Spleen (tissue), 11 donors: ENCODE results near the gene SERPINA7. TPM values are rescaled to one million over a fixed set of nuclear protein-coding genes. Genes with fewer than 3 reads are reported as not detected.

ENCODE experiments used
- DNase-seq: peaks from one replicate; pipeline ENCODE4 v3.0.0-alpha.2; 2020
- H3K27ac ChIP-seq, 8 donors: fragments of 200-600 bp; sonication (generic) in 7 of 8; 1 replicate in 4 of 8; 2 replicates in 4 of 8; pipeline versions ENCODE4 v1.5.0 to v1.8.0; 2016 to 2021; ENCODE audit warnings: inconsistent platforms in 4 of 8, mild to moderate bottlenecking in 4 of 8, moderate library complexity in 1 of 8
- H3K27me3 ChIP-seq, 7 donors: fragments of 200-600 bp; sonication (generic) in 6 of 7; replicated peaks in 1 of 7; 1 replicate in 4 of 7; 2 replicates in 3 of 7; pipeline versions ENCODE4 v1.5.0 to v1.8.0; 2016 to 2021; ENCODE audit warnings: inconsistent platforms in 3 of 7, mild to moderate bottlenecking in 1 of 7
- H3K36me3 ChIP-seq, 6 donors: fragments of 200-600 bp; sonication (generic) in 5 of 6; 1 replicate in 4 of 6; 2 replicates in 2 of 6; pipeline versions ENCODE4 v1.5.0 to v1.8.0; 2016 to 2021; ENCODE audit warnings: inconsistent platforms in 2 of 6
- H3K4me1 ChIP-seq, 6 donors: fragments of 200-600 bp; sonication (generic) in 5 of 6; 1 replicate in 3 of 6; 2 replicates in 3 of 6; pipeline versions ENCODE4 v1.5.0 to v1.8.0; 2016 to 2021; ENCODE audit warnings: inconsistent platforms in 3 of 6
- H3K4me3 ChIP-seq, 8 donors: fragments of 200-600 bp; sonication (generic) in 7 of 8; 1 replicate in 4 of 8; 2 replicates in 4 of 8; pipeline versions ENCODE4 v1.5.0 to v1.8.0; 2016 to 2021; ENCODE audit warnings: inconsistent platforms in 4 of 8, mild to moderate bottlenecking in 4 of 8, moderate library complexity in 2 of 8
- H3K9me3 ChIP-seq, 8 donors: fragments of 200-600 bp; sonication (generic) in 7 of 8; 1 replicate in 4 of 8; 2 replicates in 4 of 8; pipeline versions ENCODE4 v1.5.0 to v1.8.0; 2016 to 2021; ENCODE audit warnings: inconsistent platforms in 4 of 8
- POLR2A ChIP-seq, 3 donors: fragments of 450-650 bp; IDR thresholded peaks; one replicate each; pipeline ENCODE4 v1.5.1; 2017; ENCODE audit warnings: antibody characterized with exemption in 3 of 3, mild to moderate bottlenecking in 1 of 3
- POLR2AphosphoS5 ChIP-seq, 3 donors: sonication (generic); formaldehyde crosslinking; IDR thresholded peaks; one replicate each; pipeline ENCODE4 v1.5.1; 2017; ENCODE audit warnings: antibody characterized with exemption in 3 of 3
- WGBS, 5 donors: extraction: QIAGEN DNeasy Blood & Tissue Kit in 3 of 5; methylation state at CpG; one replicate each; pipeline versions ENCODE4 v1.1.5 to v1.1.7; 2013 to 2018; 5-methylcytosine and 5-hydroxymethylcytosine counted together
- intact Hi-C: fragments of 100-400 bp; cut with DNase I; formaldehyde crosslinking; loops from one replicate; pipeline ENCODE4 v1.15.0; 2023; ENCODE audit warnings: low total_unique reads
- polyA plus RNA-seq, 3 donors: library from polyadenylated mRNA; stranded (reverse); fragments of 200-250 nt; gene quantifications; one replicate each; pipeline ENCODE4 v1.2.1, GENCODE V29; 2013
- total RNA-seq, 7 donors: library from RNA; depleted of rRNA in 3 of 7; stranded (reverse); fragments of >200 nt in 3 of 7; fragmentation: NEBNext Ultra II Directional in 4 of 7; extraction: Animal tissue kit (Norgen Biotek cat#: 25700) in 4 of 7; gene quantifications; one replicate each; pipeline versions ENCODE4 v1.1.0 to v1.2.1, GENCODE V29; 2016 to 2021
- TF ChIP-seq, protein P1 (sequence below), 11 experiments: fragments of 200-600 bp in 7 of 11; fragments of 450-650 bp in 4 of 11; sonication (generic) in 4 of 11; IDR thresholded peaks in 8 of 11; conservative IDR thresholded peaks in 3 of 11; 1 replicate in 7 of 11; 2 replicates in 4 of 11; pipeline versions ENCODE4 v1.4.0 to v1.8.0; 2016 to 2021; ENCODE audit warnings: antibody characterized with exemption in 11 of 11, inconsistent platforms in 4 of 11, mild to moderate bottlenecking in 1 of 11
- donor health status: healthy with polysubstance abuse.
- donor health status: DM: no; HTN: no; CAD: no; lungs with moderate emphysema.
- donor health status: DM: no; HTN: no; CAD: no.
- donor health status: Bipolar disorder and iron deficiency.
- donor health status: healthy.
- donor health status: DM: no; HTN: no; CAD: no.
- donor health status: DM: yes; HTN: yes; CAD: no.

The SERPINA7 gene
- total and polyA plus RNA-seq, 10 donors, result not detected

GRCh38 chrX:106035064-106035463 is 3.5 kb downstream of the SERPINA7 start:
- H3K27ac ChIP-seq, result no peak overlapping the region
- WGBS, 5 donors, result 50 to 92% (median 71%) methylated on average over 2 of the region's 2 CpGs
- no peaks in the 10 kb centered on the region for H3K9me3 ChIP-seq
- no peak for DNase-seq
- H3K4me1 ChIP-seq, result no peaks in the 10 kb centered on the region
- TF ChIP-seq, protein P1, sequence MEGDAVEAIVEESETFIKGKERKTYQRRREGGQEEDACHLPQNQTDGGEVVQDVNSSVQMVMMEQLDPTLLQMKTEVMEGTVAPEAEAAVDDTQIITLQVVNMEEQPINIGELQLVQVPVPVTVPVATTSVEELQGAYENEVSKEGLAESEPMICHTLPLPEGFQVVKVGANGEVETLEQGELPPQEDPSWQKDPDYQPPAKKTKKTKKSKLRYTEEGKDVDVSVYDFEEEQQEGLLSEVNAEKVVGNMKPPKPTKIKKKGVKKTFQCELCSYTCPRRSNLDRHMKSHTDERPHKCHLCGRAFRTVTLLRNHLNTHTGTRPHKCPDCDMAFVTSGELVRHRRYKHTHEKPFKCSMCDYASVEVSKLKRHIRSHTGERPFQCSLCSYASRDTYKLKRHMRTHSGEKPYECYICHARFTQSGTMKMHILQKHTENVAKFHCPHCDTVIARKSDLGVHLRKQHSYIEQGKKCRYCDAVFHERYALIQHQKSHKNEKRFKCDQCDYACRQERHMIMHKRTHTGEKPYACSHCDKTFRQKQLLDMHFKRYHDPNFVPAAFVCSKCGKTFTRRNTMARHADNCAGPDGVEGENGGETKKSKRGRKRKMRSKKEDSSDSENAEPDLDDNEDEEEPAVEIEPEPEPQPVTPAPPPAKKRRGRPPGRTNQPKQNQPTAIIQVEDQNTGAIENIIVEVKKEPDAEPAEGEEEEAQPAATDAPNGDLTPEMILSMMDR (IDR thresholded peaks at IDR 0.05 in 8 of 11, conservative IDR thresholded peaks at IDR 0.05 in 3 of 11), result no peak
- no peak for TF ChIP-seq POLR2AphosphoS5 (IDR thresholded peaks at IDR 0.05)
- no peak for TF ChIP-seq POLR2A (IDR thresholded peaks at IDR 0.05)
- H3K27me3 ChIP-seq, result no peaks in the 10 kb centered on the region
- H3K36me3 ChIP-seq, result no peaks in the 10 kb centered on the region
- intact Hi-C loops, result no loop called here
- no peak overlapping the region for H3K4me3 ChIP-seq

DNA sequence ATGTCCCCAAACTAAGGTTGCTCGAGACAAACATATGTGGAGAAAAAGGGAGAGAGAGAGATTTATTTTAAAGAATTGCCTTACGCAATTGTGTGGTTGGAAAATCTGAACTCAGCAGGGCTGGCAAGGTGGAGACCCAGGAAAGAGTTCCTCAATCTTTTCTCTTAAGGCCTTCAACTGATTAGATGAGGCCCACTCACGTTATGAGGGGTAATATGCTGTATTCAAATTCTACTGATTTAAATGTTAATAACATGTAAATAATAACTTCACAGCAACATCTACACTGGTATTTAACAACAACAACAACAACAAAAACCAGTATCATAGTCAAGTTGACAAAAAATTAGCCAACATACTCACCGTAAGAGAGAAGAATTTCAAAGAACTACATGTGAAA is 14.6 kb downstream of the SERPINA7 start:
- no peak for DNase-seq
- Histone ChIP-seq H3K27me3 (no peaks in the 10 kb centered on the region), H3K4me3 (no peak overlapping the region), H3K27ac (no peak overlapping the region), H3K4me1 (no peaks in the 10 kb centered on the region), H3K36me3 (no peaks in the 10 kb centered on the region), H3K9me3 (no peaks in the 10 kb centered on the region)
- TF ChIP-seq, protein P1 (IDR thresholded peaks at IDR 0.05 in 8 of 11, conservative IDR thresholded peaks at IDR 0.05 in 3 of 11), result no peak
- 77 to 83% (median 80%) methylated on average over 4 of the region's 4 CpGs for WGBS, 5 donors
- intact Hi-C loops, result no loop called here

- Histone ChIP-seq H3K4me1 (no peaks in the 10 kb centered on the region), H3K4me3 (no peak overlapping the region), H3K9me3 (no peaks in the 10 kb centered on the region), H3K36me3 (no peaks in the 10 kb centered on the region), H3K27me3 (no peaks in the 10 kb centered on the region), H3K27ac (no peak overlapping the region)
- DNase-seq, result no peak
- 65 to 100% (median 81%) methylated on average over 2 of the region's 2 CpGs for WGBS, 5 donors
- TF ChIP-seq, protein P1 (IDR thresholded peaks at IDR 0.05 in 8 of 11, conservative IDR thresholded peaks at IDR 0.05 in 3 of 11), result no peak
- TF ChIP-seq POLR2AphosphoS5 (IDR thresholded peaks at IDR 0.05) (no peak), POLR2A (IDR thresholded peaks at IDR 0.05) (no peak)
- intact Hi-C loops, result no loop called here
Measured at GRCh38 chrX:106022238-106022637, 16.3 kb downstream of the SERPINA7 start.

GRCh38 chrX:106014119-106014775 is 24.3 kb downstream of the SERPINA7 start:
- no peak for TF ChIP-seq POLR2A (IDR thresholded peaks at IDR 0.05)
- no peak for TF ChIP-seq POLR2AphosphoS5 (IDR thresholded peaks at IDR 0.05)
- TF ChIP-seq, protein P1 (IDR thresholded peaks at IDR 0.05 in 8 of 11, conservative IDR thresholded peaks at IDR 0.05 in 3 of 11), result no peak
- Histone ChIP-seq H3K36me3 (no peaks in the 10 kb centered on the region), H3K27ac (no peak overlapping the region), H3K27me3 (no peaks in the 10 kb centered on the region), H3K4me1 (no peaks in the 10 kb centered on the region), H3K4me3 (no peak overlapping the region), H3K9me3 (peaks cover 0 to 37% (median 15%) of the 10 kb centered on the region in 8 donors)
- intact Hi-C loops, result no loop called here
- 15 to 81% (median 79%) methylated on average over 1 of the region's 1 CpG for WGBS, 5 donors
- DNase-seq, result peak; percentile 50
